ENCODE measurements around the gene LMCD1. TPM values are rescaled to one million over a fixed set of nuclear protein-coding genes. Genes with fewer than 3 reads are reported as not detected.

The LMCD1 gene
- total and polyA plus RNA-seq, 8 donors = 67.0 to 86.4 (median 79.6) TPM

DNA sequence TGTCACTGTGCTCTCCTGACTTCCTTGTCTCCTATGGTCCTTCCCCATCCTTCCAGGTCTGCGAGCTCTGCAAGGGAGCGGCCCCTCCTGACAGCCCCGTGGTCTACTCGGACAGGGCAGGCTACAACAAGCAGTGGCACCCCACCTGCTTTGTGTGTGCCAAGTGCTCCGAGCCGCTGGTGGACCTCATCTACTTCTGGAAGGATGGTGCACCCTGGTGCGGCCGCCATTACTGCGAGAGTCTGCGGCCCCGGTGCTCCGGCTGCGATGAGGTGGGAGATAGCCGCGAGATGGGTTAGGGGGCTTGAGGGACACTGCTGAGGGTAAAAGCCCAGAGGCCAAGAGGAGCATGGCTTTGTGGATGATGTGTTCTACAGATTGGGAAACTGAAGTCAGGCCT is 63.8 kb downstream of the LMCD1 start:
- Histone ChIP-seq H3K4me1 (peaks cover 3 to 6% of the 10 kb centered on the region in 2 donors), H3K4me3 (no peak overlapping the region), H3K9me3 (no peaks in the 10 kb centered on the region), H3K36me3 (peaks cover 0 to 51% of the 10 kb centered on the region in 2 donors), H3K27me3 (no peaks in the 10 kb centered on the region), H3K27ac (no peak overlapping the region)
- DNase-seq (peak in 1 of 4 donors; percentile 70), ATAC-seq (no peak)
- TF ChIP-seq, protein P1, sequence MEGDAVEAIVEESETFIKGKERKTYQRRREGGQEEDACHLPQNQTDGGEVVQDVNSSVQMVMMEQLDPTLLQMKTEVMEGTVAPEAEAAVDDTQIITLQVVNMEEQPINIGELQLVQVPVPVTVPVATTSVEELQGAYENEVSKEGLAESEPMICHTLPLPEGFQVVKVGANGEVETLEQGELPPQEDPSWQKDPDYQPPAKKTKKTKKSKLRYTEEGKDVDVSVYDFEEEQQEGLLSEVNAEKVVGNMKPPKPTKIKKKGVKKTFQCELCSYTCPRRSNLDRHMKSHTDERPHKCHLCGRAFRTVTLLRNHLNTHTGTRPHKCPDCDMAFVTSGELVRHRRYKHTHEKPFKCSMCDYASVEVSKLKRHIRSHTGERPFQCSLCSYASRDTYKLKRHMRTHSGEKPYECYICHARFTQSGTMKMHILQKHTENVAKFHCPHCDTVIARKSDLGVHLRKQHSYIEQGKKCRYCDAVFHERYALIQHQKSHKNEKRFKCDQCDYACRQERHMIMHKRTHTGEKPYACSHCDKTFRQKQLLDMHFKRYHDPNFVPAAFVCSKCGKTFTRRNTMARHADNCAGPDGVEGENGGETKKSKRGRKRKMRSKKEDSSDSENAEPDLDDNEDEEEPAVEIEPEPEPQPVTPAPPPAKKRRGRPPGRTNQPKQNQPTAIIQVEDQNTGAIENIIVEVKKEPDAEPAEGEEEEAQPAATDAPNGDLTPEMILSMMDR (IDR thresholded peaks at IDR 0.05) = no peak
- intact Hi-C loops (cut with DNase I) = no loop called here

DNA sequence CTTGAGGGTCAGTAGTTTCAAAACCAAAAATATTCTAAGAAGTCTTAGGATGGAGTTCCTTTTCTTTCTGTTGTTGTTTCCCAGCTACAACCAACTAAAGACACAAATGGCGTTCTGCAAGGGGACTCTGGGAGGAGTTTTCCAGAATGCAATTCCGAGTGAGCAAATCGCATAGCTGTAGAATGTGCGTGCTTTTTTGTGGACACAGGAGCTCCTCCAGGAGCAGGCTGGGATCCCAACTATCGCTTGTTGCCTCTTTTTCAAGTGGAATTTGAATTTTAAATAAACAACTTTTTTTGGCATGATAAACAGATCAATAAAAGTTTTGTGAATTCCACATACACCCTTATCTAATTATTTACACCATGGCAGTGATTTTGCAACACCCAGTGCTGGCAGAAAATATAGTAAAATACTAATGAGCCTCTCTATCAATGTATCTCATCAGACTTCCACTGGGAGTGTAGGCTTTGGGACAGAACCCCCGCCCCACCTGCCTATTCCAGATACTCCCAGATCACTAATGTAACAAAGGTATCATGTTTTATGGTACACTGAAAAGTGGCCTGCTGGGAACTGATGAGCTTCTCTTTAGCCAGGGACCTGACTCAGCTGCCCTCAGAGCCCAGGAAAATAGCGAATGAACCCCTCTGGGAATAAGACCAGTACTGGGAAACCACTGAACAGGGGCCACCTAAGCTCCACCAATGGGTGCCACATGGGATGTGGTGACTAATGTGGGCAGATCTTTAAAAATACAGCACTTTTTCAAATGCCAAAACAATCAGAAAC is 66.4 kb downstream of the LMCD1 start:
- no peak for DNase-seq
- intact Hi-C loops (cut with DNase I) = no loop called here
- no peak overlapping the region for H3K4me3 ChIP-seq
- H3K36me3 ChIP-seq = peaks cover 0 to 52% of the 10 kb centered on the region in 2 donors
- H3K27ac ChIP-seq = no peak overlapping the region
- ATAC-seq = no peak
- no peaks in the 10 kb centered on the region for H3K9me3 ChIP-seq
- TF ChIP-seq, protein P1 (IDR thresholded peaks at IDR 0.05) = no peak
- peaks cover 4 to 9% of the 10 kb centered on the region in 2 donors for H3K4me1 ChIP-seq
- H3K27me3 ChIP-seq = no peaks in the 10 kb centered on the region

DNA sequence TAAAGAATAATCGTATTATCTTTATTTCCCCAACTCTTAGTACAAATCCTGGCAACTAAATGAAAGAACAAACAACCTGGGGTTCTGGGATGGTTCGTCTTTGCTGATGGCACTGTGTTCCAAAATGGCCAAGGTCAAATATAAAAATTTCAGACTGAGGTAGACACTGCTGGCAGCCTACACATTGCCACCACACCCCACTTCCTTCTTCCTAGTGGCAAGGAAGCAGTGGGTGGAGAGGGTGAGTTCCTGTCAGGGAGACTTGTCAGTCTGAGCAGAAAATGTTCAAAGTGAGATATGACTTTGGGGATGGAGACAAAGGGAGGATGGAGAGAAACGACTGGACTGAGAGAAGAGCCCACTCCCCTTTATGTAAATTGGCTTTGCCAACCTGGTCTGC is 69.6 kb downstream of the LMCD1 start:
- TF ChIP-seq, protein P1 (IDR thresholded peaks at IDR 0.05) = no peak
- Histone ChIP-seq H3K27me3 (no peaks in the 10 kb centered on the region), H3K4me3 (no peak overlapping the region), H3K27ac (peak overlapping the region in 1 of 2 donors; percentile 28), H3K36me3 (peaks cover 0 to 47% of the 10 kb centered on the region in 2 donors), H3K9me3 (no peaks in the 10 kb centered on the region), H3K4me1 (peaks cover 8 to 13% of the 10 kb centered on the region in 2 donors)
- intact Hi-C loops (cut with DNase I) = no loop called here
- no peak for ATAC-seq
- DNase-seq = no peak

DNA sequence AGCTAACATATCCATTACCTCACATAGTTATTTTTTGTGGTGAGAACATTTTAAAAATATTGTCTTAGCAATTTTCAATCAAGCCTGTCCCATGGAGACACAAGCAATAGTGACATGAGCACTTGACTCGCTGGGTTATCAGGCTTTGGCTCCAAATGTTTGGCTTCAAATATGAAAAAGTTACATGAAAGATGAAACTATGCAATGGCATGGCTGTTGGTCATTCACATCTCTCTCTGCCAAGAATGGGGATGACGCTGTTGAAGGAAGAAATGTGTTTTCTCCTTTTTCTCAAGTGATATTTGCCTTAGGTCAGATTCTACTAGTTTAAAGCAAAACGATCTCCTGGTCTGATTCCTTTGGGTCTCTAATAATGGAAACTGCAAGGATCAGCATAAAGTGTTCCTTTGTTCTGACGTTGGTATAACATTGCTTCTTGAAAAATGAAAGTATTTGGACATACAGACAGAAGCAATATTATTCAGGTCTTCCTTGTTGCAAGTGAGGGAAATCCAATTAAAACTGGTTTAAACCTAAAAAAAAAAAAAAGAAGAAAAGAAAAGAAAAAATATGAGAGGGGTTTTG is 71.8 kb downstream of the LMCD1 start:
- H3K4me3 ChIP-seq = no peak overlapping the region
- ATAC-seq (no peak), DNase-seq (no peak)
- peaks cover 0 to 25% of the 10 kb centered on the region in 2 donors for H3K36me3 ChIP-seq
- no peaks in the 10 kb centered on the region for H3K27me3 ChIP-seq
- TF ChIP-seq, protein P1 (IDR thresholded peaks at IDR 0.05) = no peak
- H3K27ac ChIP-seq = peak overlapping the region; percentile 14 to 33
- no peaks in the 10 kb centered on the region for H3K9me3 ChIP-seq
- intact Hi-C loops (cut with DNase I) = no loop called here
- peaks cover 8 to 13% of the 10 kb centered on the region in 2 donors for H3K4me1 ChIP-seq

DNA sequence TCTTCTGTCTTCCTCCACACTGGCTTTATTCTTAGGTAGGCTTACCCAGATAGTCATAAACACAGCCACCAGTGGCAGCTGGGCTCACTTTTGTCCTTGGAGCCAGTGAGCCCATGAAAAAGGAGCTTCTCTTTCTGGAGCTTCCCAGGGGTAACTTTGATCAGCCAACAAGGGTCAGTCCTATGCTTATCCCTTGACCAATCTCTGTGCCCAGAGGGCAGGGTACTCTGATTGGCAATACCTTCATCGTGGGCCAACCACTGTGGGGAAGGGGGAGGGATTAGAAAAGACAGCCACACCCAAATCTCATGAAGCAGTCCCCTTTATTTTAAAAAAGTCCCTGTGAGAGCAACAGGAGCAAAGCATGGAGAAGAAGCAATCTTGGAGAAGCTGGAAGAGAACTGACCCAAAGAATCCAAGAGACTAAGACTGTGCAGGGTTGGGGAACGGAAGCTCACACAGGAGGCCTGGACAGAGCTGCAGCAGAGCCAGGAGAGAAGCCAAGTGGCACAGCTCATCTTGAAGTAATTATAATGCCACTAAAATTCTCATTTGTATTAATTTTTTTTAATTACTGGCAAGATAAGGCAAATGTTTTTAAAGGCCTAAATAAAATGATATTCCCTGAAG is 72.5 kb downstream of the LMCD1 start:
- Histone ChIP-seq H3K27ac (peak overlapping the region; percentile 14 to 33), H3K4me1 (peaks cover 8 to 13% of the 10 kb centered on the region in 2 donors), H3K4me3 (no peak overlapping the region), H3K36me3 (peaks cover 0 to 19% of the 10 kb centered on the region in 2 donors), H3K9me3 (no peaks in the 10 kb centered on the region), H3K27me3 (no peaks in the 10 kb centered on the region)
- no peak for ATAC-seq
- TF ChIP-seq, protein P1 (IDR thresholded peaks at IDR 0.05) = no peak
- intact Hi-C loops (cut with DNase I) = no loop called here
- DNase-seq = no peak
